Measurements from ENCODE around the gene PHF21A. TPM values are rescaled to one million over a fixed set of nuclear protein-coding genes. Genes with fewer than 3 reads are reported as not detected.
A peak's percentile ranks its signal among the peaks of the same experiment; 100 is the strongest.

Gene PHF21A
- total RNA-seq, 4 donors from 2014 or later = 9.8 to 20.2 (median 15.4) TPM

- in situ Hi-C loops (cut with MboI; ENCODE audit: low sequenced_read_pairs in 4 of 4) = no loop called here
- ATAC-seq = peak; percentile 67 to 81
- Histone ChIP-seq H3K4me3 (peak overlapping the region; percentile 46 to 76 (median 59)), H3K36me3 (no peaks in the 10 kb centered on the region), H3K4me1 (peaks cover 0 to 16% of the 10 kb centered on the region in 2 donors), H3K27me3 (peaks cover 0 to 15% (median 8%) of the 10 kb centered on the region in 3 donors), H3K27ac (peak overlapping the region in 1 of 4 donors; percentile 52), H3K9me3 (no peaks in the 10 kb centered on the region)
- intact Hi-C loops (cut with DNase I; ENCODE audit: low total_unique reads) = no loop called here
- peak; percentile 22 to 62 for DNase-seq
- no peak for TF ChIP-seq CTCF (IDR thresholded peaks at IDR 0.05 in 4 of 5, conservative IDR thresholded peaks at IDR 0.05 in 1 of 5)
- TF ChIP-seq POLR2A (IDR thresholded peaks at IDR 0.05) = no peak
These were observed 221.6 kb downstream of the PHF21A start for GRCh38 chr11:45899448-45900174.

- no peak overlapping the region for H3K27ac ChIP-seq
- no peak for TF ChIP-seq POLR2A (IDR thresholded peaks at IDR 0.05)
- TF ChIP-seq CTCF (IDR thresholded peaks at IDR 0.05 in 4 of 5, conservative IDR thresholded peaks at IDR 0.05 in 1 of 5) = no peak
- no peak for ATAC-seq
These were observed 222.2 kb downstream of the PHF21A start for GRCh38 chr11:45899086-45899447.

GRCh38 chr11:45897556-45897955 lies 223.7 kb downstream of the PHF21A start:
- Histone ChIP-seq H3K9me3 (no peaks in the 10 kb centered on the region), H3K4me1 (peaks cover 0 to 16% of the 10 kb centered on the region in 2 donors), H3K27ac (no peak overlapping the region), H3K36me3 (no peaks in the 10 kb centered on the region), H3K4me3 (no peak overlapping the region), H3K27me3 (peaks cover 0 to 15% (median 8%) of the 10 kb centered on the region in 3 donors)
- ATAC-seq (no peak), DNase-seq (no peak)
- TF ChIP-seq CTCF (IDR thresholded peaks at IDR 0.05 in 4 of 5, conservative IDR thresholded peaks at IDR 0.05 in 1 of 5) (no peak), POLR2A (IDR thresholded peaks at IDR 0.05) (no peak)
- intact Hi-C loops (cut with DNase I; ENCODE audit: low total_unique reads) = no loop called here
- in situ Hi-C loops (cut with MboI; ENCODE audit: low sequenced_read_pairs in 4 of 4) = no loop called here

More at GRCh38 chr11:45899086-45899447, 222.2 kb downstream of the PHF21A start:
- Histone ChIP-seq H3K36me3 (no peaks in the 10 kb centered on the region), H3K4me1 (peaks cover 0 to 16% of the 10 kb centered on the region in 2 donors), H3K4me3 (peak overlapping the region in 3 of 4 donors; percentile 56 to 76 (median 62)), H3K27me3 (peaks cover 0 to 15% (median 8%) of the 10 kb centered on the region in 3 donors), H3K9me3 (no peaks in the 10 kb centered on the region)
- intact Hi-C loops (cut with DNase I; ENCODE audit: low total_unique reads) = no loop called here
- no peak for DNase-seq
- in situ Hi-C loops (cut with MboI; ENCODE audit: low sequenced_read_pairs in 4 of 4) = no loop called here

- Histone ChIP-seq H3K27me3 (peaks cover 0 to 15% (median 8%) of the 10 kb centered on the region in 3 donors), H3K27ac (no peak overlapping the region), H3K36me3 (no peaks in the 10 kb centered on the region), H3K9me3 (no peaks in the 10 kb centered on the region), H3K4me3 (no peak overlapping the region), H3K4me1 (peaks cover 0 to 16% of the 10 kb centered on the region in 2 donors)
- TF ChIP-seq CTCF (IDR thresholded peaks at IDR 0.05 in 4 of 5, conservative IDR thresholded peaks at IDR 0.05 in 1 of 5) = no peak
- TF ChIP-seq POLR2A (IDR thresholded peaks at IDR 0.05) = no peak
- ATAC-seq (no peak), DNase-seq (no peak)
- intact Hi-C loops (cut with DNase I; ENCODE audit: low total_unique reads) = no loop called here
- in situ Hi-C loops (cut with MboI; ENCODE audit: low sequenced_read_pairs in 4 of 4) = no loop called here
These were observed 224.8 kb downstream of the PHF21A start for GRCh38 chr11:45896422-45896984.

Measured in gastrocnemius medialis (tissue), 4 donors.